NCI-H2196 treated with DMSO at 0.1 percent for 48 hours (cell line): Measurements from ENCODE around the gene DNAL4.

Experiments
- DNase-seq: peaks from one replicate; lab custom pipeline; 2025; ENCODE audit not compliant: unreplicated experiment; lab: John Stamatoyannopoulos, UW

The DNAL4 gene, protein sequence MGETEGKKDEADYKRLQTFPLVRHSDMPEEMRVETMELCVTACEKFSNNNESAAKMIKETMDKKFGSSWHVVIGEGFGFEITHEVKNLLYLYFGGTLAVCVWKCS

GRCh38 chr22:38793721-38794466 is at the start of gene DNAL4:
Gene DNAL4 (minus strand): TSS chr22:38794143. CDS start chr22:38782731, 11,412 bp downstream.
- peak; percentile 70 for DNase-seq

- DNase-seq = no peak
These were observed 49.3 kb upstream of the DNAL4 start for GRCh38 chr22:38843201-38843656.

DNA sequence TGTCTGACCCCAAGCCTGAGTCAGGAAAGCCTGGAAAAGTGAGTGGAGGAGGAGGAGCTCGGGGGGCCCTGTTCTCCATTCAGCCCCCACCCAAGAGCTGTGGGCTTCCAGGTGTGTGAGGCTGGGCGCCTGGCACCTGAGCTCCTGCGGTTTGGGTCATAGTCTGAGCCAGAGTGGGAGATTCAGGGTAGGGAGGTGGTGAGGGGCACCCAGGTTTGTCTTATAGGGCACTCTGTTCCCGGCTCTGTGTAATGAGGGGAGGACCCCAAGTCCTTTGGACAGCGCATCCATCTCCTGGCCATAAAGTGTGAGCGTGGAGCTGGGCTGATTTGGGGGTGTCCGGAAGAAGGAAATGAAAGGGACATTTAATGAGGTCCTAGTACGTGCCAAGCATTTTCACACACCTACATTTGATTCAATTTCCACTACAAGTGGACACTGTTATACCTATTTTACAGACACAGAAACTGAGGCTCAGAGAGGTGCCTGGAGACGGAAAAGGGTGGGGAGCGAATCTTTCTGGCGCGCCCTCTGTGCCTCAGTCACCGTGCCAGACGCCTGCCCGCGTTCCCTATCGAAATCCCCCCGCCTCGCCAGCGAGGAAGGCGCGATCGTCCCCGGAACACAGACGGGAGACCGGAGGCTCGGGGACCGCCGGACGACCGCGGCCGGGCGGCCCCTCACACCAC is 48.7 kb upstream of the DNAL4 start:
- DNase-seq = no peak

- no peak for DNase-seq
These were observed 47.7 kb upstream of the DNAL4 start for GRCh38 chr22:38841635-38842034.

- no peak for DNase-seq
These were observed 47.3 kb upstream of the DNAL4 start for GRCh38 chr22:38841211-38841610.

DNA sequence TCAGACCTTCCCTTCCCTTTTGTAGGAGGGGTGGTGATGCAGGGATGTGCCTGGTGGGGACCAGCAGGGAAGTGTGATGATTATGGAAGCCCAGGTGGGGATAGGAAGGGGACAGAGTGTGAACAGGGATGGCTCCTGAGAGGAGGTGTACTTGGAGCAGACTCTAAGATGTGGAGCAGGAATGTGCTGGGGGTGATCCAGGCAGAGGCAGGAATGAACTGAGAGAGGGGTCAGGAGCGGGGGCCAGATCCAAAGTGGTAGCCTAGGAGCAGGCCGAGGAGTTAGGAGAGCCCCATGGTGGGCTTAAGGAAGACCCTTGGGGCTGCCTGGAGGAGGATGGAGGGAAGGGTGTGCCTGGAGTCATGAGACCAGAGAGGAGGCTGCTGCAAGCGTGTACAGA is 46.2 kb upstream of the DNAL4 start:
- DNase-seq = no peak

GRCh38 chr22:38839686-38840085 is 45.7 kb upstream of the DNAL4 start:
- no peak for DNase-seq

DNA sequence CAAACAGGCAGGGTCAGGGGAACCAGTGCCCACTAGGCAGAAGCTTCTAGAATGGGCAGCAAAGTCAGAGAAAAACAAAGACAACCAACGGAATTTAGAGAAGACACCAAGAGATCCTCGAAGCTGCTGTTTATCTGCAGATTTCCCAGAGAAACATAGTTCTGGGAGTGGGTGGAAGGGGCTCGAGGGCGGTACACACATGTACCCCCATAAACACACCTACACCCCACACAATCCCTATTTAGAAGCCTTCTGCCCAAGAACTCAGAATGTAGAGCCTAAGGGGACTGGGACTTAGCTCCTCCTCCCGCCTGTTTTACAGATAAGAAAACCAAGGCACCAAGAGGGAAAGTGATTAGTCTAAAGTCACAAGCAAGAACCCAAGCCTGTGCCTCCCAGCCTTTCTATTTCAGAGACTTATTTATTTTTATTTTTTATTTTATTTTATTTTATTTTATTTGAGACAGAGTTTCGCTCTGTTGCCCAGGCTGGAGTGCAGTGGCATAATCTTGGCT is 43.5 kb upstream of the DNAL4 start:
- DNase-seq = no peak

DNA sequence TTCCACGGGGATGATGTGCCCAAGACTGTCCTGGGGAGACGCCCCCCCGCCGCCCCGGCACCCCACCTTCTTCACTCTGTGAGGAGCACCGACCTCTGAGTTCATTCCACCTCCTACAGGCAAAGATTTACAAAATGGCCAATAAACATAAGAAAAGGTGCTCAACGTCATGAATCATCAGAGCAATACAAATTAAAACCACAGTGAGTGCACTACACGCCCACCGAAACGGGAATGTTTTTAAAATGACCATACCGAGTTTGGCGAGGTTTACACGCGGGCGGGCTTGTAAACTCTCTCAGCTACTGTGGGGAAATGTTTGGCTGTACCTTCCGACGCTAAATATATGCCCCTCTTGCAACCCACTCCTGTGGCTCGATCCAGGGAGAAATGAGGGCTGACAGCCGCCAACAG is 42.0 kb upstream of the DNAL4 start:
- no peak for DNase-seq

GRCh38 chr22:38834991-38835390 is 41.0 kb upstream of the DNAL4 start:
- no peak for DNase-seq

DNA sequence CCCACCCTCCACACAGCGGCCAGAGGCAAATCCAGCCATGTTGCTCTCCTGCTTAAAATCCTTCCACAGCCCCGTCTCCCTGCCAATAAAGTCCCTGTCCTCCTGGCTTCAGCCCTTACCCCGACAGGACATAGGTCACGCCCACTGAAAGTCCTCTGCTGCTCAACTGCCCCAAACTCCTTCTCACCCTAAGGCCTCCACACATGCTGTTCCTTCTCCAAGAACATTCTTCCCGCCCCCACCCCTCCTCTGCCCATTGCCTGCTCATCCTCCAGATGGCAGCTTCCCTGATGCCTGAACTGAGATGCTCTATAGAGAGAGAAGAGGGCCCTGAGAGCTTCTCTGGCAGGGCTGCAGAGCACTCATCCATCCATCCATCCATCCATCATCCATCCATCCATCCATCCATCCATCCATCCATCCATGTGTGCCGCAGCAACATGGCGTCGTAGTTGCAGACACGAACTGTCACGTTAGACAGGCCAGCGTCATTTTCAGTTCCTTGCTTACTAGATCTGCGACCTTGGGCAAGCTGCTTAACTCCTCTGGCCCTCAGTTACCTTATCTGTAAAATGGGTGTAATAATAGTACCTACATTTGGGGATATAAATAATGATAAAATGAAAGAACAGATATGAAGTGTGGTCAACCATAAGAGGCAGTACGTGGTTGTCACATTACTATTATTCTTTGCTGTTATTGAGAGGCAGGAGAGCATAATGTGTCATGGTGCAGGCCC is 40.4 kb upstream of the DNAL4 start:
- DNase-seq = no peak

- no peak for DNase-seq
These were observed 39.1 kb upstream of the DNAL4 start for GRCh38 chr22:38833061-38833460.

DNA sequence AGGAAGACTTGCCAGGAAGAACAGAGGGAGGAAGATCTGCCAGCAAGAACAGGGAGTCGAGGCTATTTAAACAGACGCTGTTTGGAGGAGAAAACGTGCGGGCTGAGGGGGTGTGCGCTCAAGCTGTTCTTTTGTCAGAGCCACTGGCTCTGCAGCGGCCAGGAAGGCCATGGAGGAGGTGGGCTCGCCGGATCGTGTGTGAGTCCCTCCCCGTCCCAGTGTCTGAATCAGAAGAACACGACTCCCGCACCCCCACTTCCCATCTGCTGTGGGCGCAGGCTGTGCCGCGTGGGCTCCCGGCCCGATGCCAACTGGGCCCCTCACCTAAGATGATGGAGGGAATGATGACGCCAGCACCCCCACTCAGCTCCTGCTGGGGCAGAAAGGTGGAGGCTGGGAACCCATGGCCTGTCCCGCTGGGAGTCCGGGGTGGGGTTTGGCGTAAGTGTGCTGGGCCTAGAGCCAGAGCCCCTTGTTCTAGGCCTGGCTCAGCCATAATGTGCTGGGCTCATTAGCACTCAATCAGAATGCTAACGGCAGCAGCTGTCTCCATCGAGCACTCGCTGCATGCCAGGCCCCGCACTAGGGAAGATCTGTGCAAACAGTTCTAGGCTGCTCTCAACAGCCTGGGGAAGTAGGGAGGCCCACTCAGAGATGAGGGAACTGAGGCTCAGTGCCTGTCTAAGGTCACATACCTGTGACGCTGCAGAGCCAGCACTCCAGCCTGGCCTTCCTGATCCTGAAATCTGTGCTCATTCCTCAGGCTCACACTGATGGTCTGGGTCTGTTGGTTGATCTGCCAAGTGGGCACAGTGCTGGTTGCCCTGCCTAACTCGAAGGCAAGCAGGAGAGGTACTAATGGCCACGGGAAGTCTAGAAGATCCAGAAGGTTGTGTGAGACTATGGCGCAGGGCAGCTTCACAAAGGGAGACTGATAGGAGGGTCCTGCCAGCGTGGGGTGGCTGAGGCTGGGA is 38.3 kb upstream of the DNAL4 start:
- DNase-seq = no peak

GRCh38 chr22:38831166-38831945 is 37.4 kb upstream of the DNAL4 start:
- DNase-seq = no peak

- DNase-seq = no peak
These were observed 36.8 kb upstream of the DNAL4 start for GRCh38 chr22:38830845-38831108.

DNA sequence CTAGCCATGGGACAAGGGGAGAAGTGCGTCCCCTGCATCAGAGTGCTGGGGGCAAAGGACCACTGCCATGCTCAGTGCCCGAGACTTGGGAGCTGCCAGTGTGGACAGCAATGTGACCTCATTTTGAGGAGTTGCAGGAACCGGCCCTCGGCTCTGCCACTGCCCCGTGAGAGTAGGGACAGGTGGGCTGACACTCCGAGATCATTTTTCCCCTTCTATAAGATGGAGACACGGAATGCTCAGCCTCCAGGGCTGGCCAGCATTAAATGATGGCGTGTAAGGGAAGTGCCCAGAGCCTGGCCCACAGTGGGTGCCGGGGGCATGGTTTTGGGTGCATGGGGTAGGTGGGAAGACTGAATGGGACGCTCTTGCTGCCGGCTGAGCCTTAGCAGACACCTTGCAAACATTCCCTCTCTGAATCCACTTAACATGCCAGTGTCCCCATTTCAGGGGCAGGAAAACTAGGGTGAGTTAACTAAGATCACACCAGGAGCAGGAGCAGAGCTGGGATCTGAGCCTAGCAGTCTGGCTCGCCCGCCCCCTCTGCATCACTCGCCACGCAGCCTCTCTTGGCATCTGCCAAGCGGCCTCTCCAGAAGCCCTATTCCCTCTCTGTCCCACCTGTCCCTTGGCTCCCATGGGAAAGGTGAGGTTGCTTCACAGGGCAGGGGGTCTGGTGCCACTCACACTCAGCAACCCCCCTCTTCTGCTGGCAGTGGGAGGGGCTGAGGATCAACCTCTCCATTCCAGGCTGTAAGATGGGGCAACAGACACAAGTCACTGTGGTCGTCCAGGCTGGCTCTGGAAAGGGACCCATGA is 36.3 kb upstream of the DNAL4 start:
- DNase-seq = no peak

GRCh38 chr22:38829485-38829884 is 35.5 kb upstream of the DNAL4 start:
- no peak for DNase-seq

DNA sequence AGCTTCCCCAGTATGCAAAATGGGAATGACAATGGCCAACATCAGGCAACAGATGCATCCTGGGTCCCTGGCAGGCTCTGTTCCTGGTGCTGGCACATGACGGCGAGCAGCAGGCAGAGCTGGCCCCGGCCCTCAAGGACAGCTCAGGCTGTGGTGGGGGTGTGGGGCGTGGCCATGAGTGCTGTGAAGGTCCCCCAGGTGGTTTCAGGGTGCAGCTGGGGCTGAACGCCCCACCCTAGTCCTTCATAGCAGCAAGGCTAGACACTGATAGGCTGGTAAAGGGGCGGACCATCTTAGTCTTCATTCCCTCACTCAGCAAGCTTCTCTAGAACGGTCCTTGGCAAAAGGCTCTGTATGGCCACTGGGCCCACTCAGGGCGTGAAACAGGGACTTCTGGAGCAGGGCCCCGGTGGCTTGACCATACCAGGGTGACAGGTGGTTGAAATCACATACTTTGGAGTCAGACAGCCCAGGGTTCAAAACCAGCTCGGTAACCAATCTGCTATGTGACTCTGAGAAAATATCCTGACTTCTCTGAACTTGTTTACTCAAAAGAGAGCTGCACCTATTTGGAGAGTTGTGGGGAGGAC is 34.8 kb upstream of the DNAL4 start:
- no peak for DNase-seq
